A549 (cell line): ENCODE results near the gene EBF3.

Source experiments
- CBX8 ChIP-seq: fragments of 200-600 bp; sonication (generic); IDR thresholded peaks from 2 replicates; pipeline ENCODE4 v1.6.1; 2016
- CTCF ChIP-seq: fragments of >200 bp; sonication (Bioruptor Twin); formaldehyde crosslinking; IDR thresholded peaks from 3 replicates; pipeline ENCODE4 v1.5.1; 2016
- ELK1 ChIP-seq: fragments of 150-350 bp; IDR thresholded peaks from 2 replicates; pipeline ENCODE4 v1.6.1; 2014; ENCODE audit warnings: low read depth, mild to moderate bottlenecking, low read length
- EP300 ChIP-seq, 2 experiments: fragments of >200 bp; sonication (Bioruptor Twin); formaldehyde crosslinking; IDR thresholded peaks; 2 replicates in 1 of 2; 3 replicates in 1 of 2; pipeline ENCODE4 v1.6.1; 2016 to 2017
- PBX3 ChIP-seq: IDR thresholded peaks from 2 replicates; pipeline ENCODE4 v1.6.1; 2012
- POLR2A ChIP-seq: IDR thresholded peaks from 2 replicates; pipeline ENCODE4 v1.6.1; 2012; ENCODE audit warnings: mild to moderate bottlenecking, low read length
- POLR2AphosphoS2 ChIP-seq: conservative IDR thresholded peaks from 2 replicates; pipeline ENCODE4 v1.6.1; 2012; ENCODE audit warnings: low read length, improper control_type of control experiment, inconsistent platforms
- RAD21 ChIP-seq, 2 experiments: fragments of >200 bp in 1 of 2; sonication (Bioruptor Twin) in 1 of 2; formaldehyde crosslinking in 1 of 2; IDR thresholded peaks in 1 of 2; conservative IDR thresholded peaks in 1 of 2; 2 replicates in 1 of 2; 3 replicates in 1 of 2; pipeline ENCODE4 v1.6.1; 2012 to 2018; ENCODE audit warnings: inconsistent platforms in 1 of 2
- SMC3 ChIP-seq: fragments of >200 bp; sonication (Bioruptor Twin); formaldehyde crosslinking; IDR thresholded peaks from 3 replicates; pipeline ENCODE4 v1.6.1; 2018; ENCODE audit warnings: inconsistent platforms
- TP53 ChIP-seq: fragments of 250-450 bp; sonication (Bioruptor Pico); IDR thresholded peaks from 2 replicates; pipeline ENCODE4 v1.5.0; 2021; ENCODE audit warnings: mild to moderate bottlenecking, moderate library complexity
- TF ChIP-seq, protein P1 (sequence below): fragments of 250-450 bp; sonication (Bioruptor Pico); IDR thresholded peaks from 2 replicates; pipeline ENCODE4 v1.5.0; 2021; ENCODE audit warnings: mild to moderate bottlenecking, moderate library complexity, borderline replicate concordance
- TF ChIP-seq, protein P2 (sequence below): fragments of 450-650 bp; IDR thresholded peaks from 2 replicates; pipeline ENCODE4 v1.6.1; 2014; ENCODE audit warnings: antibody characterized with exemption

- TF ChIP-seq POLR2A (no peak), EP300 (IDR thresholded peaks at IDR 0.05) (no peak), RAD21 (conservative IDR thresholded peaks at IDR 0.05 in 1 of 2, IDR thresholded peaks at IDR 0.05 in 1 of 2) (no peak), TP53 (CRISPR knock-in tag) (no peak), CTCF (no peak), POLR2AphosphoS2 (no peak), SMC3 (no peak), ELK1 (no peak), CBX8 (no peak), PBX3 (no peak)
- TF ChIP-seq, protein P1, sequence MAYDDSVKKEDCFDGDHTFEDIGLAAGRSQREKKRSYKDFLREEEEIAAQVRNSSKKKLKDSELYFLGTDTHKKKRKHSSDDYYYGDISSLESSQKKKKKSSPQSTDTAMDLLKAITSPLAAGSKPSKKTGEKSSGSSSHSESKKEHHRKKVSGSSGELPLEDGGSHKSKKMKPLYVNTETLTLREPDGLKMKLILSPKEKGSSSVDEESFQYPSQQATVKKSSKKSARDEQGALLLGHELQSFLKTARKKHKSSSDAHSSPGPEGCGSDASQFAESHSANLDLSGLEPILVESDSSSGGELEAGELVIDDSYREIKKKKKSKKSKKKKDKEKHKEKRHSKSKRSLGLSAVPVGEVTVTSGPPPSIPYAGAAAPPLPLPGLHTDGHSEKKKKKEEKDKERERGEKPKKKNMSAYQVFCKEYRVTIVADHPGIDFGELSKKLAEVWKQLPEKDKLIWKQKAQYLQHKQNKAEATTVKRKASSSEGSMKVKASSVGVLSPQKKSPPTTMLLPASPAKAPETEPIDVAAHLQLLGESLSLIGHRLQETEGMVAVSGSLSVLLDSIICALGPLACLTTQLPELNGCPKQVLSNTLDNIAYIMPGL (CRISPR knock-in tag), result no peak
- TF ChIP-seq, protein P2, sequence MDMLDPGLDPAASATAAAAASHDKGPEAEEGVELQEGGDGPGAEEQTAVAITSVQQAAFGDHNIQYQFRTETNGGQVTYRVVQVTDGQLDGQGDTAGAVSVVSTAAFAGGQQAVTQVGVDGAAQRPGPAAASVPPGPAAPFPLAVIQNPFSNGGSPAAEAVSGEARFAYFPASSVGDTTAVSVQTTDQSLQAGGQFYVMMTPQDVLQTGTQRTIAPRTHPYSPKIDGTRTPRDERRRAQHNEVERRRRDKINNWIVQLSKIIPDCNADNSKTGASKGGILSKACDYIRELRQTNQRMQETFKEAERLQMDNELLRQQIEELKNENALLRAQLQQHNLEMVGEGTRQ, result no peak
Observed at GRCh38 chr10:129851941-129852640, 112.0 kb downstream of the EBF3 start.
